Caco-2 (cell line): ENCODE measurements around the gene PRR29. TPM values are rescaled to one million over a fixed set of nuclear protein-coding genes. Genes with fewer than 3 reads are reported as not detected.
"Not testable (repeated sequence)": the region's sequence is repeated elsewhere in the genome, so short reads cannot be mapped to it uniquely, and the experiment has no call there.

Source experiments
- BruUV-seq: library from RNA; stranded (reverse); fragments of 400-500 nt; replicated peaks from 2 replicates; lab custom pipeline; 2021; lab: Mats Ljungman, UMichigan
- CTCF ChIA-PET: fragments of 300-600 bp; sonication (Branson Sonifier 250); formaldehyde crosslinking; loops from one replicate; lab custom pipeline; 2022; ENCODE audit warnings: antibody characterized with exemption; lab: Charles Lee
- POLR2A ChIA-PET: fragments of 300-600 bp; sonication (Branson Sonifier 250); formaldehyde crosslinking; loops from one replicate; lab custom pipeline; 2022; ENCODE audit warnings: antibody characterized with exemption; lab: Charles Lee
- DNase-seq, 2 experiments: peaks; one replicate each; pipeline versions ENCODE4 v3.0.0 to v3.0.0-alpha.2; 2020 to 2022
- H3K27me3 ChIP-seq: replicated peaks from 2 replicates; pipeline ENCODE4 v1.6.0; 2011; ENCODE audit warnings: low read length; ENCODE audit not compliant: control insufficient read depth, insufficient read depth
- H3K36me3 ChIP-seq: 2 replicates; pipeline ENCODE4 v1.5.1; 2011; ENCODE audit warnings: low read length; ENCODE audit not compliant: control insufficient read depth, insufficient read depth
- H3K4me1 ChIP-seq: fragments of 250-450 bp; sonication (Bioruptor Pico); 2 replicates; pipeline ENCODE4 v1.5.1; 2020; ENCODE audit warnings: mild to moderate bottlenecking
- H3K4me3 ChIP-seq: 2 replicates; pipeline ENCODE4 v1.5.1; 2011; ENCODE audit warnings: low read depth, mild to moderate bottlenecking, control low read depth, low read length
- H3K9me3 ChIP-seq: fragments of 250-450 bp; sonication (Bioruptor Pico); 2 replicates; pipeline ENCODE4 v1.5.1; 2020; ENCODE audit warnings: mild to moderate bottlenecking, moderate library complexity
- H3K27ac Mint-ChIP-seq: one replicate; pipeline ENCODE4 v1.8.0; 2022; ENCODE audit warnings: mixed read lengths; ENCODE audit not compliant: unreplicated experiment
- H3K27me3 Mint-ChIP-seq: one replicate; pipeline ENCODE4 v1.8.0; 2022; ENCODE audit warnings: mixed read lengths; ENCODE audit not compliant: insufficient read depth, unreplicated experiment
- H3K36me3 Mint-ChIP-seq: one replicate; pipeline ENCODE4 v1.8.0; 2022; ENCODE audit warnings: mild to moderate bottlenecking, mixed read lengths; ENCODE audit not compliant: insufficient read depth, unreplicated experiment
- H3K4me1 Mint-ChIP-seq: one replicate; pipeline ENCODE4 v1.8.0; 2022; ENCODE audit warnings: low read depth, mixed read lengths; ENCODE audit not compliant: unreplicated experiment
- H3K4me3 Mint-ChIP-seq: one replicate; pipeline ENCODE4 v1.8.0; 2022; ENCODE audit warnings: mild to moderate bottlenecking, moderate library complexity, mixed read lengths; ENCODE audit not compliant: unreplicated experiment
- H3K9me3 Mint-ChIP-seq: one replicate; pipeline ENCODE4 v1.8.0; 2022; ENCODE audit warnings: mixed read lengths; ENCODE audit not compliant: unreplicated experiment
- intact Hi-C: fragments of 100-400 bp; cut with micrococcal nuclease; formaldehyde crosslinking; loops from one replicate; pipeline ENCODE4 v1.10.0; 2022; ENCODE audit not compliant: unreplicated experiment
- total RNA-seq: library from RNA; stranded (reverse); gene quantifications from 2 replicates; pipeline ENCODE4 v1.2.3, GENCODE V29; 2022
- TF ChIP-seq, protein P1 (sequence below), 2 experiments: fragments of 200-600 bp in 1 of 2; IDR thresholded peaks; 1 replicate in 1 of 2; 2 replicates in 1 of 2; pipeline versions ENCODE4 v1.5.1 to v1.8.0; 2011 to 2022; ENCODE audit warnings: antibody characterized with exemption in 1 of 2, control low read depth in 1 of 2, inconsistent platforms in 1 of 2, low read depth in 1 of 2, low read length in 1 of 2, mild to moderate bottlenecking in 1 of 2, moderate library complexity in 1 of 2; ENCODE audit not compliant: insufficient read depth in 1 of 2, severe bottlenecking in 1 of 2, unreplicated experiment in 1 of 2

The PRR29 gene
- total RNA-seq, 1 experiment from 2014 or later: not detected

DNA sequence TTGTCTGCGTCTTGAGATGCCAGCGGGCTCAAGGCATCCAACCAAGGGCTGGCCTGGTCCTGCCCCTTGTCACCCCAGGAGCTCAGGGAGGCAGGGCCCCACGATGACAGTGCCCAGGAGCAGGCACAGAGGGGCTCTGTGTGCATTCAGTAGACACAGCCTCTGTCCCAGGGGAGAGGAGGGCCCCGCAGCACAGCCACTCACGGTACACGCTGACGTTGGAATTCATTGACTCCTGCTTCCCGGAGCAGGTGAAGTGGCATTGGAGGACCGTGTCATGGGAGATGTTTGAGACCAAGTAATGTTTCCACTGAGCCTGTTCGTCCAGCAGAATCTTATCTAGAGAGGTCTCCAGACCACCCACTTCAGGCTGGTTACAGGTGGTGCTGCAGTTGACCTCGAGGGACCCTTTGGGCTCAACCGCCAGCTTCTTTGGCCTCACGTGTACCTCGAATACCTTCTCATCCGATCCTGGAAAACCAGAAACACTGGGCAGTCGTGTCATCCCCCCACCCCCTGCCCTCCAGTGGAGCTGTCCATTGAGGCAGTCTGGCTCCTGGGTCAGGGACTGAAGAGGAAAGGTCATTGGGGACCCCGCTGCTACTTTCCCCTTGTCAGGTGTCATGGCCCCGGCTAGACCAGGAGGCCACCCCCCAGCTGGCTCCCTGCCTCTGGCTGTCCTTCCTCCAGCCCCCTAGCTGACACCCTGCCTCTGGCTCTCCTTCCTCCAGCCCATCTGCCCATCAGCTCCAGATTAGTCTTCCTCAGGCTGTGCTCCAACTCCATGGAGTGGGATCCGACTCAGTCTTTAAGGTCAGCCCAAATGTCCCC is 7.0 kb downstream of the PRR29 start:
- Histone ChIP-seq H3K27me3 (no peaks in the 10 kb centered on the region; the same call in 1 of the 2 replicates), H3K4me1 (no peaks in the 10 kb centered on the region), H3K36me3 (no peaks in the 10 kb centered on the region), H3K9me3 (peaks cover 5% of the 10 kb centered on the region; the same call in 1 of the 2 replicates), H3K4me3 (no peak overlapping the region)
- no TSS peak for BruUV-seq
- ChIA-PET POLR2A (no interaction called here), CTCF (no interaction called here)
- TF ChIP-seq, protein P1, sequence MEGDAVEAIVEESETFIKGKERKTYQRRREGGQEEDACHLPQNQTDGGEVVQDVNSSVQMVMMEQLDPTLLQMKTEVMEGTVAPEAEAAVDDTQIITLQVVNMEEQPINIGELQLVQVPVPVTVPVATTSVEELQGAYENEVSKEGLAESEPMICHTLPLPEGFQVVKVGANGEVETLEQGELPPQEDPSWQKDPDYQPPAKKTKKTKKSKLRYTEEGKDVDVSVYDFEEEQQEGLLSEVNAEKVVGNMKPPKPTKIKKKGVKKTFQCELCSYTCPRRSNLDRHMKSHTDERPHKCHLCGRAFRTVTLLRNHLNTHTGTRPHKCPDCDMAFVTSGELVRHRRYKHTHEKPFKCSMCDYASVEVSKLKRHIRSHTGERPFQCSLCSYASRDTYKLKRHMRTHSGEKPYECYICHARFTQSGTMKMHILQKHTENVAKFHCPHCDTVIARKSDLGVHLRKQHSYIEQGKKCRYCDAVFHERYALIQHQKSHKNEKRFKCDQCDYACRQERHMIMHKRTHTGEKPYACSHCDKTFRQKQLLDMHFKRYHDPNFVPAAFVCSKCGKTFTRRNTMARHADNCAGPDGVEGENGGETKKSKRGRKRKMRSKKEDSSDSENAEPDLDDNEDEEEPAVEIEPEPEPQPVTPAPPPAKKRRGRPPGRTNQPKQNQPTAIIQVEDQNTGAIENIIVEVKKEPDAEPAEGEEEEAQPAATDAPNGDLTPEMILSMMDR (IDR thresholded peaks at IDR 0.05; ENCODE audit: insufficient read depth in 1 of 2, low read depth in 1 of 2, low read length in 1 of 2, severe bottlenecking in 1 of 2, unreplicated experiment in 1 of 2): no peak
- Mint-ChIP-seq H3K27me3 (no peaks in the 10 kb centered on the region), H3K27ac (no peak overlapping the region), H3K36me3 (no peaks in the 10 kb centered on the region), H3K4me3 (no peak overlapping the region), H3K4me1 (no peaks in the 10 kb centered on the region), H3K9me3 (no peaks in the 10 kb centered on the region)
- peak in 1 of 2 experiments; percentile 21 for DNase-seq
- intact Hi-C loops: no loop called here

GRCh38 chr17:64005734-64006167 is 7.6 kb downstream of the PRR29 start:
- Histone ChIP-seq H3K36me3 (no peaks in the 10 kb centered on the region), H3K27me3 (no peaks in the 10 kb centered on the region; the same call in 1 of the 2 replicates), H3K9me3 (peaks cover 5% of the 10 kb centered on the region; the same call in 1 of the 2 replicates), H3K4me3 (no peak overlapping the region), H3K4me1 (no peaks in the 10 kb centered on the region)
- Mint-ChIP-seq H3K27me3 (no peaks in the 10 kb centered on the region), H3K9me3 (no peaks in the 10 kb centered on the region), H3K36me3 (no peaks in the 10 kb centered on the region), H3K4me1 (no peaks in the 10 kb centered on the region), H3K27ac (no peak overlapping the region), H3K4me3 (no peak overlapping the region)
- TF ChIP-seq, protein P1 (IDR thresholded peaks at IDR 0.05; ENCODE audit: insufficient read depth in 1 of 2, low read depth in 1 of 2, low read length in 1 of 2, severe bottlenecking in 1 of 2, unreplicated experiment in 1 of 2): no peak
- no TSS peak for BruUV-seq
- POLR2A ChIA-PET: no interaction called here
- DNase-seq: peak in 1 of 2 experiments; percentile 28
- intact Hi-C loops: no loop called here
- CTCF ChIA-PET: no interaction called here

- intact Hi-C loops: no loop called here
- CTCF ChIA-PET: interaction anchor here (0.6 to 1.4 kb wide), 3 partner anchors 23 to 596 kb away, joined by 3 to 7 read pairs (median 5); no protein-coding TSS in a partner anchor
- BruUV-seq: no TSS peak
- no peak overlapping the region for H3K4me3 Mint-ChIP-seq
- peak in 1 of 2 experiments; percentile 33 for DNase-seq
- H3K36me3 Mint-ChIP-seq: no peaks in the 10 kb centered on the region
- no peaks in the 10 kb centered on the region for H3K4me1 ChIP-seq
- H3K27me3 Mint-ChIP-seq: no peaks in the 10 kb centered on the region
- no peak overlapping the region for H3K4me3 ChIP-seq
- peaks cover 5% of the 10 kb centered on the region; the same call in 1 of the 2 replicates for H3K9me3 ChIP-seq
- no peaks in the 10 kb centered on the region for H3K4me1 Mint-ChIP-seq
- H3K27me3 ChIP-seq: no peaks in the 10 kb centered on the region; the same call in 1 of the 2 replicates
- TF ChIP-seq, protein P1 (IDR thresholded peaks at IDR 0.05; ENCODE audit: insufficient read depth in 1 of 2, low read depth in 1 of 2, low read length in 1 of 2, severe bottlenecking in 1 of 2, unreplicated experiment in 1 of 2): no peak
- H3K36me3 ChIP-seq: no peaks in the 10 kb centered on the region
- H3K27ac Mint-ChIP-seq: no peak overlapping the region
- H3K9me3 Mint-ChIP-seq: no peaks in the 10 kb centered on the region
- POLR2A ChIA-PET: no interaction called here
These were observed 8.4 kb downstream of the PRR29 start for GRCh38 chr17:64006361-64007088.

GRCh38 chr17:64007089-64007837 is 9.1 kb downstream of the PRR29 start:
- H3K9me3 ChIP-seq, H3K4me3 Mint-ChIP-seq, H3K9me3 Mint-ChIP-seq, H3K27me3 Mint-ChIP-seq, H3K4me3 ChIP-seq, H3K27ac Mint-ChIP-seq, intact Hi-C loops, H3K4me1 Mint-ChIP-seq, POLR2A ChIA-PET, BruUV-seq, H3K4me1 ChIP-seq, H3K36me3 Mint-ChIP-seq, H3K36me3 ChIP-seq, H3K27me3 ChIP-seq: not testable (repeated sequence)
- DNase-seq: peak in 1 of 2 experiments; percentile 22
- CTCF ChIA-PET: interaction anchor here (0.6 to 1.4 kb wide), 4 partner anchors 22 to 597 kb away, joined by 3 to 7 read pairs (median 4); no protein-coding TSS in a partner anchor
